GM23338 (cell line): ENCODE data around the gene ATP12A. TPM values are rescaled to one million over a fixed set of nuclear protein-coding genes. Genes with fewer than 3 reads are reported as not detected.

Experiments
- ATAC-seq: fragments of 200-7000 bp; cut with Tn5 transposase; 3 replicates; pipeline ENCODE4 v1.9.1; 2020
- DNase-seq: peaks from one replicate; pipeline ENCODE4 v3.0.0-alpha.2; 2015; ENCODE audit warnings: low spot score
- H2AFZ ChIP-seq: fragments of 200-600 bp; sonication (generic); 2 replicates; pipeline ENCODE4 v1.8.0; 2016; ENCODE audit warnings: antibody characterized with exemption, mild to moderate bottlenecking, moderate library complexity
- H3F3A ChIP-seq: fragments of 200-600 bp; sonication (generic); replicated peaks from 2 replicates; pipeline ENCODE4 v1.8.0; 2017; ENCODE audit warnings: antibody characterized with exemption, mixed run types, low read depth
- H3K27ac ChIP-seq: fragments of 200-600 bp; sonication (generic); 2 replicates; pipeline ENCODE4 v1.6.1; 2016; ENCODE audit warnings: low read depth
- H3K27me3 ChIP-seq: fragments of 200-600 bp; sonication (generic); 2 replicates; pipeline ENCODE4 v1.8.0; 2016; ENCODE audit warnings: mild to moderate bottlenecking, mixed run types, moderate library complexity; ENCODE audit not compliant: insufficient read depth
- H3K36me3 ChIP-seq: fragments of 200-600 bp; sonication (generic); 2 replicates; pipeline ENCODE4 v1.8.0; 2016; ENCODE audit warnings: mild to moderate bottlenecking; ENCODE audit not compliant: insufficient read depth
- H3K4me1 ChIP-seq: fragments of 200-600 bp; sonication (generic); 2 replicates; pipeline ENCODE4 v1.8.0; 2016; ENCODE audit warnings: mild to moderate bottlenecking, moderate library complexity; ENCODE audit not compliant: insufficient read depth
- H3K4me2 ChIP-seq: fragments of 200-600 bp; sonication (generic); 2 replicates; pipeline ENCODE4 v1.7.1; 2017; ENCODE audit warnings: mixed run types
- H3K4me3 ChIP-seq: fragments of 200-600 bp; sonication (generic); 2 replicates; pipeline ENCODE4 v1.6.1; 2016; ENCODE audit warnings: mixed run types
- H3K79me2 ChIP-seq: fragments of 200-600 bp; sonication (generic); replicated peaks from 2 replicates; pipeline ENCODE4 v1.8.0; 2017; ENCODE audit warnings: mild to moderate bottlenecking; ENCODE audit not compliant: insufficient read depth
- H3K9me2 ChIP-seq: fragments of 200-600 bp; sonication (generic); 2 replicates; pipeline ENCODE4 v1.8.0; 2017; ENCODE audit not compliant: insufficient read depth
- H4K20me1 ChIP-seq: fragments of 200-600 bp; sonication (generic); replicated peaks from 2 replicates; pipeline ENCODE4 v1.8.0; 2017; ENCODE audit warnings: mild to moderate bottlenecking; ENCODE audit not compliant: insufficient read depth
- H3K27ac Mint-ChIP-seq: 2 replicates; pipeline ENCODE4 v1.8.0; 2020; ENCODE audit warnings: inconsistent platforms, mild to moderate bottlenecking, moderate library complexity, mixed read lengths
- H3K27me3 Mint-ChIP-seq: 3 replicates; pipeline ENCODE4 v1.8.0; 2022; ENCODE audit warnings: low read depth, mild to moderate bottlenecking, moderate library complexity, mixed read lengths, inconsistent platforms; ENCODE audit not compliant: insufficient read depth, poor library complexity
- H3K36me3 Mint-ChIP-seq: 3 replicates; pipeline ENCODE4 v1.8.0; 2021; ENCODE audit warnings: low read depth, mild to moderate bottlenecking, inconsistent platforms, moderate library complexity, mixed read lengths
- H3K4me1 Mint-ChIP-seq: 3 replicates; pipeline ENCODE4 v1.8.0; 2020; ENCODE audit warnings: mild to moderate bottlenecking, inconsistent platforms, mixed read lengths
- H3K4me3 Mint-ChIP-seq: 3 replicates; pipeline ENCODE4 v1.8.0; 2021; ENCODE audit warnings: moderate library complexity, mild to moderate bottlenecking, inconsistent platforms, mixed read lengths
- H3K9me3 Mint-ChIP-seq: 3 replicates; pipeline ENCODE4 v1.8.0; 2020; ENCODE audit warnings: moderate library complexity, mild to moderate bottlenecking, inconsistent platforms, mixed read lengths
- CREB1 ChIP-seq: fragments of 250-450 bp; sonication (Bioruptor Pico); IDR thresholded peaks from 2 replicates; pipeline ENCODE4 v1.5.0; 2020; ENCODE audit warnings: low read depth, mild to moderate bottlenecking, moderate library complexity
- CTCF ChIP-seq, 2 experiments: fragments of 200-600 bp in 1 of 2; sonication (generic) in 1 of 2; conservative IDR thresholded peaks; 2 replicates each; pipeline versions ENCODE4 v1.5.1 to v1.6.1; 2016 to 2017; ENCODE audit warnings: antibody characterized with exemption in 2 of 2, low read depth in 2 of 2, mild to moderate bottlenecking in 2 of 2, moderate library complexity in 1 of 2
- EZH2phosphoT487 ChIP-seq: fragments of 200-600 bp; sonication (generic); IDR thresholded peaks from one replicate; pipeline ENCODE4 v1.8.1; 2018; ENCODE audit warnings: antibody characterized with exemption; ENCODE audit not compliant: unreplicated experiment
- JUNB ChIP-seq: IDR thresholded peaks from one replicate; pipeline ENCODE4 v1.6.1; 2016; ENCODE audit warnings: antibody characterized with exemption; ENCODE audit not compliant: unreplicated experiment
- NANOG ChIP-seq: IDR thresholded peaks from 2 replicates; pipeline ENCODE4 v1.6.1; 2016; ENCODE audit warnings: antibody characterized with exemption, borderline replicate concordance
- POLR2AphosphoS5 ChIP-seq: IDR thresholded peaks from 2 replicates; pipeline ENCODE4 v1.6.1; 2016; ENCODE audit warnings: antibody characterized with exemption, low read depth
- REST ChIP-seq: IDR thresholded peaks from one replicate; pipeline ENCODE4 v1.6.1; 2018; ENCODE audit warnings: antibody characterized with exemption; ENCODE audit not compliant: unreplicated experiment
- STAT1 ChIP-seq: IDR thresholded peaks from one replicate; pipeline ENCODE4 v1.6.1; 2016; ENCODE audit warnings: antibody characterized with exemption; ENCODE audit not compliant: unreplicated experiment
- ZNF114 ChIP-seq: fragments of 250-450 bp; sonication (Bioruptor Pico); IDR thresholded peaks from 2 replicates; pipeline ENCODE4 v1.5.0; 2020; ENCODE audit warnings: mild to moderate bottlenecking, moderate library complexity
- ZNF331 ChIP-seq: fragments of 250-450 bp; sonication (Bioruptor Pico); IDR thresholded peaks from 2 replicates; pipeline ENCODE4 v1.5.0; 2020; ENCODE audit warnings: low read depth, mild to moderate bottlenecking, moderate library complexity
- polyA plus RNA-seq: library from polyadenylated mRNA; unstranded; fragments of >200 nt; fragmentation: Nextera tagmentation; extraction: Ambion mirVana; gene quantifications from 2 replicates; pipeline ENCODE4 v1.2.1, GENCODE V29; 2016
- total RNA-seq: library from RNA; depleted of rRNA; stranded (reverse); fragments of >200 nt; shearing (Covaris generic); gene quantifications from 2 replicates; pipeline ENCODE4 v1.2.3, GENCODE V29; 2014

The ATP12A gene
- total and polyA plus RNA-seq, 2 experiments from 2014 or later = 0.40 to 1.0 TPM

- TF ChIP-seq CREB1 (CRISPR knock-in tag) (no peak), REST (no peak), ZNF114 (CRISPR knock-in tag) (no peak), NANOG (no peak)
- Histone ChIP-seq H3K4me1 (peaks cover 9% of the 10 kb centered on the region), H3K79me2 (no peaks in the 10 kb centered on the region), H2AFZ (0 out of 2 replicates have a peak overlapping the region, but pooled peaks have one; percentile 7), H3K4me2 (0 out of 2 replicates have a peak overlapping the region, but pooled peaks have one; percentile 47), H3K27me3 (no peaks in the 10 kb centered on the region), H3K4me3 (no peak overlapping the region), H3K27ac (no peak overlapping the region), H3F3A (no peaks in the 10 kb centered on the region), H3K36me3 (no peaks in the 10 kb centered on the region), H3K9me2 (no peaks in the 10 kb centered on the region), H4K20me1 (no peaks in the 10 kb centered on the region)
- Mint-ChIP-seq H3K36me3 (no peaks in the 10 kb centered on the region), H3K27ac (no peak overlapping the region), H3K4me1 (peaks cover 25% of the 10 kb centered on the region), H3K9me3 (no peaks in the 10 kb centered on the region; the same call in 2 of the 3 replicates), H3K4me3 (no peak overlapping the region), H3K27me3 (peaks cover 13% of the 10 kb centered on the region)
- ATAC-seq (no peak), DNase-seq (no peak)
Measured at GRCh38 chr13:24717217-24717616, 37.0 kb downstream of the ATP12A start.

GRCh38 chr13:24718192-24718965 is 38.2 kb downstream of the ATP12A start:
- no peaks in the 10 kb centered on the region for H3F3A ChIP-seq
- no peaks in the 10 kb centered on the region for H4K20me1 ChIP-seq
- H3K4me1 ChIP-seq = peaks cover 9% of the 10 kb centered on the region
- Mint-ChIP-seq H3K27ac (no peak overlapping the region), H3K4me3 (no peak overlapping the region), H3K4me1 (peaks cover 25% of the 10 kb centered on the region), H3K27me3 (peaks cover 13% of the 10 kb centered on the region), H3K9me3 (no peaks in the 10 kb centered on the region; the same call in 2 of the 3 replicates), H3K36me3 (no peaks in the 10 kb centered on the region)
- H3K9me2 ChIP-seq = no peaks in the 10 kb centered on the region
- peak overlapping the region; percentile 74; the same call in 1 of the 2 replicates for H2AFZ ChIP-seq
- H3K36me3 ChIP-seq = no peaks in the 10 kb centered on the region
- ATAC-seq = no peak
- no peaks in the 10 kb centered on the region for H3K79me2 ChIP-seq
- DNase-seq = no peak
- no peak overlapping the region for H3K4me3 ChIP-seq
- H3K27ac ChIP-seq = no peak overlapping the region
- no peak overlapping the region for H3K4me2 ChIP-seq
- H3K27me3 ChIP-seq = no peaks in the 10 kb centered on the region
- TF ChIP-seq REST (no peak), NANOG (no peak), EZH2phosphoT487 (no peak), JUNB (no peak), ZNF331 (CRISPR knock-in tag) (no peak), ZNF114 (CRISPR knock-in tag) (no peak), CREB1 (CRISPR knock-in tag) (no peak), CTCF (conservative IDR thresholded peaks at IDR 0.05; ENCODE audit: low read depth in 2 of 2) (no peak), STAT1 (no peak), POLR2AphosphoS5 (no peak)
